ENCODE data around the gene TUBB6.

DNA sequence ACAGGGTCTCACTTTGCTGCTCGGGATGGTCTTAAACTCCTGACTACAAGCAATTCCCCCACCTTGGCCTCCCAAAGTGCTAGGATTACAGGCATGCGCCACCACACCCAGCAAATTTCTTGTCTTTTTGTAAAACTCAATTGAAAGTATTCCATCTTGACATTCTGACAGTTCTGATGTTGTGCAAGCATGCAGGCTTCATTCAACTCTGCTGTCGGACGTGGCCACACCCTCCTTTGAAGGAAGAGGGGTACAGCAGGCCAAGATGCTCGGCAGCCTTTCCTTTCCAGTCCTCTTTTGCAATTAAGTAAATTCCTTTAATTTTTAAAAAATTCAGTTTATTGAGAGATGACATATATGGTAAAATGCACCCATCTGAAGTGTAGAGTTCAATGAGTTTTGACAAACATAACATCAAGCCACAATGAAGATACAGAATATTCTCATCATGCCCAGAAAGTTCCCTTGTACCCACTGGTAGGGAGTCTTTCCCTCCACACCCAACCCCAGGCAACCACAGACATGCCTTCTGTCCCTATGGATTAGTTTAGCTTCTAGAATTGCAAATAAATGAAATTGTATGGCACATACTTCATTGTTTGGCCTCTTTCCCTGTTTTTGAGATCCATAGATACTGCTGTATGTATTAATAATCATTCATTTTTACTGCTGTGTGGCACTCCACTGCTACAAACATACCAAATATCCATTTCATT is 33.1 kb downstream of the TUBB6 start:
- TF ChIP-seq, protein P1, sequence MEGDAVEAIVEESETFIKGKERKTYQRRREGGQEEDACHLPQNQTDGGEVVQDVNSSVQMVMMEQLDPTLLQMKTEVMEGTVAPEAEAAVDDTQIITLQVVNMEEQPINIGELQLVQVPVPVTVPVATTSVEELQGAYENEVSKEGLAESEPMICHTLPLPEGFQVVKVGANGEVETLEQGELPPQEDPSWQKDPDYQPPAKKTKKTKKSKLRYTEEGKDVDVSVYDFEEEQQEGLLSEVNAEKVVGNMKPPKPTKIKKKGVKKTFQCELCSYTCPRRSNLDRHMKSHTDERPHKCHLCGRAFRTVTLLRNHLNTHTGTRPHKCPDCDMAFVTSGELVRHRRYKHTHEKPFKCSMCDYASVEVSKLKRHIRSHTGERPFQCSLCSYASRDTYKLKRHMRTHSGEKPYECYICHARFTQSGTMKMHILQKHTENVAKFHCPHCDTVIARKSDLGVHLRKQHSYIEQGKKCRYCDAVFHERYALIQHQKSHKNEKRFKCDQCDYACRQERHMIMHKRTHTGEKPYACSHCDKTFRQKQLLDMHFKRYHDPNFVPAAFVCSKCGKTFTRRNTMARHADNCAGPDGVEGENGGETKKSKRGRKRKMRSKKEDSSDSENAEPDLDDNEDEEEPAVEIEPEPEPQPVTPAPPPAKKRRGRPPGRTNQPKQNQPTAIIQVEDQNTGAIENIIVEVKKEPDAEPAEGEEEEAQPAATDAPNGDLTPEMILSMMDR (IDR thresholded peaks at IDR 0.05): no peak
- TF ChIP-seq POLR2A (IDR thresholded peaks at IDR 0.05): no peak

Data from right lobe of liver (tissue), 4 donors.